HG03039 (cell line): ENCODE measurements around the gene KIAA0930.

Experiments used
- ATAC-seq: cut with Tn5 transposase; IDR thresholded peaks from one replicate; pipeline ENCODE4 v1.9.1; 2021; ENCODE audit warnings: mild to moderate bottlenecking, moderate library complexity; ENCODE audit not compliant: unreplicated experiment

KIAA0930 gene

GRCh38 chr22:45154383-45154782 lies 86.3 kb downstream of the KIAA0930 start:
- ATAC-seq, result no peak

- ATAC-seq, result no peak
Observed at GRCh38 chr22:45151503-45151902, 89.2 kb downstream of the KIAA0930 start.

- ATAC-seq, result no peak
Observed at GRCh38 chr22:45150139-45150538, 90.6 kb downstream of the KIAA0930 start.

- no peak for ATAC-seq
Observed at GRCh38 chr22:45149671-45150070, 91.0 kb downstream of the KIAA0930 start.

- no peak for ATAC-seq
Observed at GRCh38 chr22:45144916-45145315, 95.8 kb downstream of the KIAA0930 start.

GRCh38 chr22:45142376-45142775 lies 98.3 kb downstream of the KIAA0930 start:
- ATAC-seq, result no peak
